Measurements from ENCODE around the gene PBXIP1.

The PBXIP1 gene, protein sequence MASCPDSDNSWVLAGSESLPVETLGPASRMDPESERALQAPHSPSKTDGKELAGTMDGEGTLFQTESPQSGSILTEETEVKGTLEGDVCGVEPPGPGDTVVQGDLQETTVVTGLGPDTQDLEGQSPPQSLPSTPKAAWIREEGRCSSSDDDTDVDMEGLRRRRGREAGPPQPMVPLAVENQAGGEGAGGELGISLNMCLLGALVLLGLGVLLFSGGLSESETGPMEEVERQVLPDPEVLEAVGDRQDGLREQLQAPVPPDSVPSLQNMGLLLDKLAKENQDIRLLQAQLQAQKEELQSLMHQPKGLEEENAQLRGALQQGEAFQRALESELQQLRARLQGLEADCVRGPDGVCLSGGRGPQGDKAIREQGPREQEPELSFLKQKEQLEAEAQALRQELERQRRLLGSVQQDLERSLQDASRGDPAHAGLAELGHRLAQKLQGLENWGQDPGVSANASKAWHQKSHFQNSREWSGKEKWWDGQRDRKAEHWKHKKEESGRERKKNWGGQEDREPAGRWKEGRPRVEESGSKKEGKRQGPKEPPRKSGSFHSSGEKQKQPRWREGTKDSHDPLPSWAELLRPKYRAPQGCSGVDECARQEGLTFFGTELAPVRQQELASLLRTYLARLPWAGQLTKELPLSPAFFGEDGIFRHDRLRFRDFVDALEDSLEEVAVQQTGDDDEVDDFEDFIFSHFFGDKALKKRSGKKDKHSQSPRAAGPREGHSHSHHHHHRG

DNA sequence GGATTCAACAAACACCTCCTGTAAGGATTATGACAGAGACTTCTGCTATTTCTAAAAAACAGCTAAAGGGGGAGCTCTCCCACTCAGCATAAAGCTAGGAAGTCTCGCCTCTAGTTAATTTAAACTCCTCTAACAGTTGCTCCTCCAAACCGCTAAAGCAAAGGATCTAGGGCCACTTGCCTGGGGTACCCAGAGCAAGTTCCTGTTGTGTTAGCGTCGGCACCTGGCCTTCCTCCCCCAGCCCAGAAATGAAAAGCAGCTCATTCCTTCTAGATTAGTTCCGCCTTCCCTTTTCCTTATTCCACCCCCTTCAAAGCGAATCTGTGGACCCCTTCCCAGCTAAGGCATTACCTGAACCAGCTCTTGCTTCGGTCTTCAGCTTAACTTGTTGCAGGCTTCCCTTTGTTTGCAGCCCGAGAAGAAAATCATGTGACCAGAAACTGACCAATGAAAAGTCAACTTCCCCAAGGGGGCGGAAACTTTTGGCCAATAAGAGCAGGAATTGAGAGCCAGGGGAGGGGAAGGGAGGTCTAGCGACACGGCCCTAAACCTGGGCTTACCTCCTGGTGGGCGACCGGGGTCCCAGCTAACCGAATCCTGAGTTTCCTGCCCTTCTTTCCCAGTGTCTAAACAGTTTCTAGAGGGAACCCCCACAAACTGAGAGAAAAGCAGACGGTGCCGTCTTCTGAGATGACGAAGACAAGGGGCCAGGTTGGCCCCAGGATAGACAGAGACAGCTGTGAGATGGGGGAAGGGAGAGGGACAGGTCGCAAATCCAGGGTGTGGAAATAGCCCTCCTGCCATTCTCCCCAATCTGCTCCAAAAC lies at the start of gene PBXIP1:
Gene PBXIP1, minus strand, starts transcription at position 382 of the 826 bp plus-strand sequence. CDS start 2,378 bp downstream, outside the sequence.
- peak; percentile 57 to 67 (median 64) for DNase-seq (ENCODE audit: low read depth in 3 of 3)

DNA sequence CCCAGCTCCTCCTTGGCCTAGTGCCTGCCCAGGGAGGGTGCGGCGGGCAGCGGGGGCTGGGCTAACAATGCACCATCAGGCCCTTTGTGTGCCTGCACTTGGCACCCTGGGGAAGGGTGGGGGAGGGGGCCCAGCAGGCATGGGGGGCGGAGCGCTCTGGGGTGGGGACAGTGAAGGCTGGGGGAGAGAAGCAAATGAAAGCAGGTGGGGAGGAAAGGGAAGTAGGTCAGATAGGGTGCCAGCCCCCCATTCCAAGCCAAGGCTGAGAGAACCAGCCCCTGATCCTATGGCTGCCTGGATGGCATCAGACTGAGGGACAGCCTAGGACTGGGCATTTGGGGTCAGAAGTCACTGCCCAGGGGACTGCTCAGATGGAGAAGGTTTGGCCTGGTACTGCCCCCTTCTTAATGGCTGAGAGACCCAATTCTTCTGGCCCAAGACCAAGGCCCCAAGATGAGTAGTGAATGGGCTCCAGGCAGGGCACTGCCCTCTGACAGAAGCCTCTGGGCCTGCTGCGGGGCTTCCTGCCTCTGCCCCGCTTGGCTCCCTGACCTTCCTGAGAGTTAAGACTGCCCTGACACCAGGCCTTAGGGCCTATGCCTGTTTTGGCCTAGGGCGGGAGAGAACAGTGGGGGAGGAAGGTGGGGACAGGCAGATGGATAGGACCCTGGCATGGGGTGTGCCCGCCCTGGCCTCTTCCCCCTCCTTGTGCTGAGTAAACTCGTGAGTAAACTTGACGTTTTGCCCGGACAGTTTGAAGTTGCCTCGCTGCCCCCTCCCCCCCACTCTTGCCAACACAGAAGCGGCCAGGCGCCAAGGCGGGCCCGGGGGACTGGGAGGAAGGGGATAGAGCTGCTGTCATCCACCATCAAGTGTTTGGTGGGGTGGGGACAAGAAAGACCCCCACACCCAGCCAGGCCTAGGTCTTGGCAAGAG lies 49.4 kb upstream of the PBXIP1 start:
- no peak for DNase-seq (ENCODE audit: low read depth in 3 of 3)

DNA sequence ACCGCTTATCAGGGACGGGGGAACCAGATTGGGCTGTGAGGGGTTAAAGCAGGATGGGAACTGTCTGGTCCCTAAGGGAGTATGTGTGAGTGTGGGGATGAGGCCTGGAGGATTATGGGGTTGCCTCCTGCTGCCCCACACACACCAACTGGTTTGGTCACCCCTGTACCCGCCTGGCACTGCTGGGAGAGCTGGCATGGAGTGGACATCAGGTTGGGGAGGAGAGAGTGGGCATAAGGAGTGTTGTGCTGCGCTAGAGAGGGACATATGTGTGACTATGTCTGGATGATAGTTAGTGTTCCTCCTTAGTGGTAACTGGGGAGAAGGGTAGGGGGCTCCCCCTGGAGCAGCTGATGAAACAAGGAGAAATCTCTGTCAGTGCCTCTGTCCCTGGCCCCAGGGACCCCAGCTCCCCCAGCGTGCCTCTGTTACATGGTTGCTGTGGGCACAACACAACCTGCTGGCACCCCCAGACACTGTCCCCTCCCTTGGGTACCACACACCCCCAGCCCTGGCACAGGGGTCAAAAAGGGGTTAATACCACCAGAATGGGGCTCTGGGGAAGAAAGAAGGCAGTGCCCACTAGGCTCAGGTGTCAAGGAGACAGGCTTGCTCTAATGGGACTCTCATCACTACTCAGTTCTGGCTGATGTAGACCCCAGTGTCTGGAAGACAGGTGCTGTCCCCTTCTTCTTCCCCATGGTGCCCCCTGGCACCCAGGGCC lies 48.6 kb upstream of the PBXIP1 start:
- no peak for DNase-seq (ENCODE audit: low read depth in 3 of 3)

DNA sequence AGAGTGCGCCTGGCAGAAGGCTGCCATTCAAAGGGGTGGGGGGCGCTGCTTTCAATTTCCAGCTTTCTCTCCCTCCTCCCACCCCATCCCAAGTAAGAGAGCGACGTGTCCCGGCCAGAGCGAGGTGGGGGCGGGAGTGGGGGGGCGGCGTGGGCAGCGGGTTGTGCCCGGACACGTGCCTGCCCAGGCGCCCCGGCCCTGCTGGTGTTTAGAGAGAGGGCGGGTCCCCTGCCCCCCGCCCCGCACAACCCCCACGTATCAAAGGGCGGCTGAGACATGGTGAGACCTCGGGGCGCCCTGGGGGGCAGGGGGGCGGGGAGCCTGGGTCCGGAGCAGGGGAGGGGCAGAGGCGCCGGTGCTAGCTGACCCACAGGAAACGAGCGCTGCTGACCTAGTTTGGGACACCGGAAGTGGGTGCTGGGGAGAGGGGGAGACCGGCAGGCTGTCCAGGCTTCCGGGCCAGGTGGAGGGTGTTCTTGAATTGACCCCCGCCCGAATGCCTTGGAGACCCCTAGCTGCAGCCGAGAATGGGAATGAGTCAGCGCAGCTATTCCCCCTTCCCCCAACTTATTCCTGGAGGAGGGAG lies 48.0 kb upstream of the PBXIP1 start:
- no peak for DNase-seq (ENCODE audit: low read depth in 3 of 3)

DNA sequence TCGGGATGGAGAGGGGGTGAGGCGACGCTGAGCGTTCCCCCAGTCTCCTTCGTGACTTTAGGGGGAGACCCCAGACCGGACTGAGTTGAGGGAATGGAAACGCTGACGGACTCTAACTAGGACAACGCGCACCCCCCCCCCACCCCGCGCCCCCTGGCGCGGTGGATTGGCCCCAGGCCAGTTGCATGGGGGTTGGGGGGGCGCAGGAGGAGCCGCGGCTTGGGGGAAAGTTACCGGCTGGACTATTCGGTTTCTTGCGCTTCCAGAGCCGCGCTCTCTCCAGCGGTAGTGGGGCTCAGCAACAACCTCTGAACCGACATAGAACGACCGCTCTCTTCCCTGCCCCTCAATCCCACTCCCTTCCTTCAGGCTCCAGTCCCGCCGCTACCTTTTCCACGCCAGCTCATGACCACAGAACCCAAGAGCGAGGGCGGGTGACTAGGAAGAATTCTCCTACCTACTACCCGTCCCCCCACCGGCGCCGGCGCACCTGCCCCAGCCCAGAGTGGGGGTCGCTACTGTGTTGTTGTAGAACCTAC lies 47.4 kb upstream of the PBXIP1 start:
- DNase-seq (ENCODE audit: low read depth in 3 of 3), result no peak

DNA sequence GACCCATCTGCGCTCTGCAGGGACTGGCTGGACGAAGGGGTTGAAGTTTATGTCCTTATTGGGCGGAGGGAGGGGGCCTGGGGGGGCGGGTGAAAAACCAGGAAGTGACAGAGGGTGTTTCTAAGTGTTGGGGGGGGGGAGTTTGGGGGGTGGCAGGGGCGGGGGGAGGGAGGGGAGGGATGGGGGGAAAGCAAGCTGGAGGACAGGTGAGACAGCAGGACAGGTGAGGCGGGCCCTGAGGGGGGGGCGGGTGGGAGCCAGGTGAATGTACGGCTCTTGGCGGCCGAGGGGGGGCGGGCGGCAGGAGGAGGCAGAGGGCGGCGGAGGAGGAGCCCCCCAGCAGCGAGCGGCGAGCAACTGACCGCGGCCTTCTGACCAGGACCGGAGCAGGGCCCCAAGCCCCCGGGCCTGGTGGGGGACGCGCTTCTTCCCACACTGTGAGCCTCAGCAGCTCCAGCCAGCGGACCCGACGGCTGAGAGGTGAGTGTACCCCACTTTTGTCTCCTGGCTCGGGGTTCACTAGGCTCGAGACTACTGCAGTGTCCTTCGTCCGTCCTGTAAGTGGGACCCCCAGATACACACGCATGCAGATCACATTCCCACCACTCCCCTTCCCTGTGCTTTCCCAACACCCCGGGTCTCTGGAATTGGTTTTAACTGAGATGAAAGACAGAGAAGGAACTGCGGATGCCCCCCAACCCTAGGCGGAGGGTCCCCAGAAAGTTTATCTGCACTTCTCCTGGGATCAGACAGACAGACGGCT lies 46.7 kb upstream of the PBXIP1 start, which contains the start of gene ZBTB7B:
Gene ZBTB7B, plus strand, starts transcription at position 339 of the 763 bp plus-strand sequence. CDS start 11,859 bp downstream, outside the sequence.
- DNase-seq (ENCODE audit: low read depth in 3 of 3), result no peak

DNA sequence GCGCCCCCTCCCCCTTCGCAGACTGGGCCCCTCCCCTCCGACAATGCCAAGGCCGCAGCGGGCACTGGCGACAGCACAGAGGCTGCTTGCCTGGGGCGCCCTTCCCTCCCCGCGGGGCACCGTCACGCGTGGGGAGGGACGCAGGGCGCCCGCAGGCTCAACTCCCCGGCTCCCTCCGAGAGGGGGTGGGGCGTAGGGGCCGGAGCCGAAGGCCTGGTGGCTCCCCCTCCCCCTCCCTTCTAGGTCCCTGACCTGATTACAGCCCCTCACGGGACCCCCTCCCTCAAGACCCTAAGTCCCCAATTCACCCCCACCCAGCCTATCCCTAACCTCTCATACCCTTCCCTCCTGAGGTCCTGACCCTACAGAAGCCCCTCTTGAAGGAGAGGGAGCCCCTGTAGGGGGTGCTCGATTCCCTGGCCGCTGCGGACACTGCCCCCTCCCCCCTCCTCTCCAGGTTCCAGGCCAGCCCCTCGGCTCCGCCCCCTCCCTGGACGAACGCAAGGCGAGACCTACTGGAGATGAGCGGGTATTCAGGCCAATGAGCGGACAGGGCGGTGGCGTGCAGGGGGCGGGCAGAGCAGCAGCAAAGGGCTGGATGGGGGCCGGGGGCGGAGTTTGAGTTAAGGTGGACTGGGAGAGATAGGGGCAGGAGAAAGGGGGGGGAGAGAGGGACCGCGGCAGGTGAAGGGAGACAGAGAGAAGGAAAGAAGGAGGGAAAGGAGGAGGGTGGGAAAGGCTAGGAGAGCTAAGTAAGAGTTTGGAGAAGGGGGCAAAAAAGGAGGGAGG lies 46.0 kb upstream of the PBXIP1 start:
- DNase-seq (ENCODE audit: low read depth in 3 of 3), result peak; percentile 97 to 100 (median 98)

DNA sequence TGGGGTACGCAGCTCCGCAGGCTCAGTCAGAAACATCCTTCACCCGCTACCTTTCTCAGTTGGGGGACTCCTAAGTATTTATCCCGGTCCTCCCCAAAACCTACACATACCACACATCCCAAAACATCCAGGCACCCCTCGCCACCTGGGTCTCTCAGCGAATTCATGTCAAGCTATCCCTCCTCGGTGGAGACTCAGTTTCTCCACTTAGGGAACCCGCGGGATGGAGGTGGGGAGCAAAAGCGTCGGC lies 45.5 kb upstream of the PBXIP1 start:
- no peak for DNase-seq (ENCODE audit: low read depth in 3 of 3)

DNA sequence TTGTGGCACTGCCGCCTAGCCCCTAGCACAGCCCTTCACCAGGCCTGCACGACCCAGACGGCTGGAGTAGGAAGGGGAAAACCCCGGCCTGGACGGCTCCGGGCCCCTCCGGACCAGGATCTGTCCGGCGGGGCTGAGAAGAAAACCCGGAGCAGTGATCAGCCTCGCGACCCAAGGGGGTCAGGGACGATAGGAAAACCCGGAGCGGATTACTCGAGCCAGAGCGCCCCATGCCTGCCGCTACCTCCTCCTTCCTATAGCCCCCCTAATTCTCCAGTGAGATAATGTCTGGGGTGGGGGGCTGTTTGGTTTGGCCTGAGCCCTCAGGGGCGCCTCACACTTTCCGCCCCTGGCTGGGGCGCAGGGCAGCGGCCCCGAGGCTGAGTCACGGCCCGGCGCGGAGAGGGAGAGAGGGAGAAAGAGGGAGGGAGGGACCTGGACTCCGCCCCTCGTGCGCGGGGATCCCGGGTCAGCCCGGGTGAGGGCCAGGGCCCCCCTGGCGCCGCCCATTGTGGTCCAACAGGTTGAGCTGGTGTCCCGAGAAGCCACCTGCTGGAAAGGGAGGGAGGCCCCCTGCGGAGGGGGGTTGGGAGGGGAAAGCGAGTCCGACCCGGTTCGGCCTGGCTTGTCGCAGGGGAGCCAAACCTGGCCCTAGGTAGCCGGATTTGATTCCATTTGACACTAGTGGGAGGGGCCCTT lies 45.0 kb upstream of the PBXIP1 start:
- peak in 2 of 3 experiments; percentile 57 to 90 for DNase-seq (ENCODE audit: low read depth in 3 of 3)

DNA sequence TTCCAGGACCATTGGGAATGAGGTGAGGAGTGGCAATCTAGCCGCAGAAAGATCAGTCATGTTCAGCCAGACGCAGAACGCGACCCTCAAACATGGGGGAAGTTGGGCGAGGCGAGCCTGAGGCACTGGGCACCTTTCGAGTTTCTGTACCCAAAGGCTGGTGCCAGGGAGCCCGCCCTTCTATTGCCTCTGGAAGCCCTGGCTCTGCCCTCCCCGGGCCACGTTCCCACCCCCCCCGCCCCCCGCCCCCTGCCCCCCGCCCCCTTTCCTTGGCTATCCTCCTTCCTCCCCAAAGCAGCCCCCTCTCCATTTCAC lies 44.5 kb upstream of the PBXIP1 start:
- no peak for DNase-seq (ENCODE audit: low read depth in 3 of 3)

DNA sequence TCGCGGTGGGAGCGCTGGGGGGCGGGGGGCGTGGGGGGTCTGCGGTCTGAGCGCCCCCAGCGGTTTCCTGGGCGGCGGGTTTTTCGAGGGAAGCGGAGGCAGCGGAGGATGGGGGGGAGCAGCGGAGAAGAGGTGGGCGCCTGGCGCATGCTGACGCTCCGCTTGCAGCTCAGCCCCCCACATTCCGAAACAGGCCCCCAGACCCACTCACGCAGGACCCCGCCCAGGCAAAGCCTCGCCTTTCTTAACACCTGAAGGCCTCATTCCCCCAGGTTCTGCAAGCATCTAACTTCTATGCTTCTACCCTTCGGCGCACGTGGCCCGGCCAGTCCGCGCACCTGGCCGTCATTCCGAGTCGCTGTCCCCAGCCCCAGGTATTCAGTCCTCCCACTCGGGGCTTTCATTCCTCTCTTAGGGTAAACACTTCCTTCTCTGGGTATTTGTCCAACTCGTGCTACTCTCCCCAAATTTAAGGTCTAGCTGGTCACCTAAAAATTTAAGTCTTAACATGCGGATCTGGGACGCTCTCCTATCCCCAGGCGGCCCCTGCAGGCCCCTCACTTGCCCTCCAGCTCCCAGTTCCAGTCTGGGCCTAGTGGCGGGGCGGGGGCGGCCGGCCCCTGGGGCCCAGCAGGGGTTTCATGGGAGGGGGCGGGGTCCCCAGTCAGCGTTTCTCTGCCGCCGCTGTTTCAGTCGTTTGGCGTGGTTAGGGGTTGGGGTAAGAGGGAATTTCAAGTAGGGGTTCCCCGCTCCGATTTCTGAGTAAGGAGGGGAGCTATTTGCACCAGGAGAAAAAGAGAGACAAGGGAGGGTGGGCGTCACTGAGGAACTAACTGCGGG lies 43.9 kb upstream of the PBXIP1 start:
- DNase-seq (ENCODE audit: low read depth in 3 of 3), result peak in 1 of 3 experiments; percentile 81

DNA sequence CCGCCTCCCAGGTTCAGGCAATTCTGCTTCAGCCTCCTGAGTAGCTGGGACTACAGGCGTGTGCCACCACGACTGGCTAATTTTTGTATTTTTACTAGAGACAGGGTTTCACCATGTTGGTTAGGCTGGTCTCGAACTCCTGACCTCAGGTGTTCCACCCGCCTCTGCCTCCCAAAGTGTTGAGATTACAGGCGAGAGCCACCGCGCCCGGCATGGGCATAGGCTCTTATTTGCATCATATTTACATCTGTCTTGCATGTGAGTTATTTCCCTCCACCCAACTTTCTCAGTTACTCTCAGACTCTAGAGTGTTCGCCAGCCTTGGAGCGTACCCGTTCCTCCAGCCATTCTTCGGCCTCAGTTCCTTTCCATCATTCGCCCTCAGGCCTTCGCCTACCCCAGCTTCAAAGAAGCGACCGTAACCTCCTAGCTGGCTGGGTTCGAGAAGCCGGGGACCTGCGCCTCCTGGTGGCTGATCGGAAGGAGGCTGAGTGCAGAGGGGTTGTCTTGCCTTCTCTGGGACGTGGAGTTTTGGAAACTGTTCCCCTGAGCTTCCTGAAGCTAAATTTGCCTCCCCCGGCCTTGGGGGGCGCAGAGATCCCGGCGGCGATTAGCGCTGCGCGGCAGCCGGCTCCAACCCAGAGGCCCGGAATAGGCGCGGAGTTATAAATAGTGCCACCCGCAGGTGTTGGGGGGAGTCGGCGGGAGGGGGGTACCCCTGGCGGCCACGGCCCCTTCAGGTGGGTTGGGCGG lies 43.1 kb upstream of the PBXIP1 start:
- peak in 1 of 3 experiments; percentile 82 for DNase-seq (ENCODE audit: low read depth in 3 of 3)

DNA sequence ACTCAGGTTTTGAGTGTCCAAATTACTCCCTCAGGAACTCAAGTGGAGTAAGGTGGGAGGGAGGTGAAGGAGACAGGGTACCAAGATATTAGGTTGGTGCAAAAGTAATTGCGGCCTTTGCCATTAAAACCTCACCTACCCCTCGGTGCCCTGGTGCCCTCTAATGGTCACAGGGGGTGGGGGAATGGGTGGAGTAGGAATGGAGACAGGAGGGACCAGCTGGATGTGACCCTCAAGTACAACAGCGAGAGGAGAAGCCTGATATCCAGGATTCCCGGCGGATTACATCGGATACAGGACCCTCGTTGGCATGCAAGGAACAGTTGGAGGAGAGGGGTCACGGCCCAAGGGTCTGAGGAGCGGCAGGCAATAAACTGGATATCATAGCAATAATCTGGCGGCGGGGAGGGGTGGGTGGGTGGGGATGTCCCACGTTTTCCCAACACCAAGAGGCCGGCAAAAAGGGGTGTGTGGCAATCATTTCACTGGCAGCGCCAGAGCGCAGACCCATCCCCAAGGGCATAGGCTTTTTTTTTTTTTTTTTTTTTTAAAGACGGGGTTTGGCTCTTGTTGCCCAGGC lies 42.4 kb upstream of the PBXIP1 start:
- DNase-seq (ENCODE audit: low read depth in 3 of 3), result no peak

DNA sequence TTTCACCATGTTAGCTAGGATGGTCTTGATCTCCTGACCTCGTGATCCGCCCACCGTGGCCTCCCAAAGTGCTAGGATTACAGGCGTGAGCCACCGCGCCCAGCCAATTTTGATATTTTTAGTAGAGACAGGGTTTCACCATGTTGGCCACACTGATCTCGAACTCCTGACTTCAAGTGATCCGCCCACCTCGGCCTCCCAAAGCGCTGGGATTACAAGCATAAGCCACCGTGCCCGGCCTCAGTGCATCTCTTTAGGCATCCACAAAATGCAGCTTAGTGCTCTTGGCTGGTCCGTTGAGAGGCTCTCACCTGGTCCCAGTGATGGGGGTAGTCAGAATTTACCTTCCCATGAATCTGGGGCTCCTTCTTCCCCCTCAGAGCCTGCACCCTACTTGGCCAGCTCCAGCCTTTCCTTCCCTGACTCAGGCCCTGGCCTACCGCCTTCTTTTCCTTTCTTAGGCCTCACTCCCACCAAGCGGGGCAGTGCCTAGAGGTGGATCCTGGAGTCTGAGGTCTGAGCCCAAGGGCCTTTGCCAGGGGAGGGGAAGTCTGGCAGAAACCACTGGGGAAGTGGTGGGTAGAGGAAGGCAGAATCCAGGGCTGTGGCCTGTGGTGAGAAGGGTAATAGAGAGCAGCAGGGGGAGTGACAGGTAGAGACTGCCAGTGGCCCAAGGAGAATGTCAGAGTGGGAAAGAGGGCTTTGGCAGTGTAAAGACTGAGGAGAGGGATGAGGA lies 41.2 kb upstream of the PBXIP1 start:
- no peak for DNase-seq (ENCODE audit: low read depth in 3 of 3)

Data from stimulated activated CD4-positive, alpha-beta T cell treated with anti-CD3 and anti-CD28 coated beads, TNF-alpha, amount 100 ng/mL, for 24 hours (primary cell).